WERI-Rb-1 (cell line): Measurements from ENCODE around the gene TMEM89.

Experiments used
- DNase-seq: peaks from one replicate; pipeline ENCODE4 v3.0.0-alpha.2; 2020
- H3K27ac ChIP-seq: fragments of 250-450 bp; sonication (Bioruptor Pico); 2 replicates; pipeline ENCODE4 v1.5.1; 2020; ENCODE audit warnings: mild to moderate bottlenecking, moderate library complexity
- H3K27me3 ChIP-seq: fragments of 250-450 bp; sonication (Bioruptor Pico); 2 replicates; pipeline ENCODE4 v1.5.1; 2021; ENCODE audit warnings: mild to moderate bottlenecking, low read depth, moderate library complexity; ENCODE audit not compliant: insufficient read depth, severe bottlenecking
- H3K36me3 ChIP-seq: fragments of 250-450 bp; sonication (Bioruptor Pico); 2 replicates; pipeline ENCODE4 v1.5.1; 2020; ENCODE audit warnings: mild to moderate bottlenecking, moderate library complexity
- H3K4me3 ChIP-seq: 2 replicates; pipeline ENCODE4 v1.5.1; 2011; ENCODE audit warnings: low read depth, mild to moderate bottlenecking, control low read depth, low read length
- H3K9me3 ChIP-seq: fragments of 250-450 bp; sonication (Bioruptor Pico); 2 replicates; pipeline ENCODE4 v1.5.1; 2021; ENCODE audit warnings: mild to moderate bottlenecking, moderate library complexity; ENCODE audit not compliant: severe bottlenecking
- TF ChIP-seq, protein P1 (sequence below): IDR thresholded peaks from 2 replicates; pipeline ENCODE4 v1.5.1; 2011; ENCODE audit warnings: low read depth, mild to moderate bottlenecking, control low read depth, inconsistent platforms, low read length

Gene TMEM89

DNA sequence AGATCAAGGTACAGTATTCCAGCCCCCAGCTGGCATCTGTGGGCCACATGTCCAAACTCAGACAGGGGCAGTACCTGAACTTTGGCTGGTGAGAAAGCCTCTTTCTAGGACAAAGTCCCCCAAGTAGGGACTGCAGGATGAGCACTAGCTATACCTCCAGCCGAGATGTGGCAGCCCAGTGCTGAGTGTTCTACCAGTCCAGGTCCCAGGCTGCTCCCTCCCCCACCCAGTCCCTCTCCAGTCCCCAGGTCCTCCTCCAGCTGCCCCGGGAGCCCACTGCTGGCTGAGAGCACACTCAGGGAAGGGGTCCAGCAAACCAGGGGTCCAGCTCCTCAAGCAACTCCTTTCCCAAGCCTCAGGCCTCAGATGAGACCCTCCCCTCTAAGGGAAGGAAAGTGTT is 12.2 kb upstream of the TMEM89 start:
- no peak overlapping the region for H3K27ac ChIP-seq
- H3K36me3 ChIP-seq, result peaks cover 43% of the 10 kb centered on the region
- TF ChIP-seq, protein P1, sequence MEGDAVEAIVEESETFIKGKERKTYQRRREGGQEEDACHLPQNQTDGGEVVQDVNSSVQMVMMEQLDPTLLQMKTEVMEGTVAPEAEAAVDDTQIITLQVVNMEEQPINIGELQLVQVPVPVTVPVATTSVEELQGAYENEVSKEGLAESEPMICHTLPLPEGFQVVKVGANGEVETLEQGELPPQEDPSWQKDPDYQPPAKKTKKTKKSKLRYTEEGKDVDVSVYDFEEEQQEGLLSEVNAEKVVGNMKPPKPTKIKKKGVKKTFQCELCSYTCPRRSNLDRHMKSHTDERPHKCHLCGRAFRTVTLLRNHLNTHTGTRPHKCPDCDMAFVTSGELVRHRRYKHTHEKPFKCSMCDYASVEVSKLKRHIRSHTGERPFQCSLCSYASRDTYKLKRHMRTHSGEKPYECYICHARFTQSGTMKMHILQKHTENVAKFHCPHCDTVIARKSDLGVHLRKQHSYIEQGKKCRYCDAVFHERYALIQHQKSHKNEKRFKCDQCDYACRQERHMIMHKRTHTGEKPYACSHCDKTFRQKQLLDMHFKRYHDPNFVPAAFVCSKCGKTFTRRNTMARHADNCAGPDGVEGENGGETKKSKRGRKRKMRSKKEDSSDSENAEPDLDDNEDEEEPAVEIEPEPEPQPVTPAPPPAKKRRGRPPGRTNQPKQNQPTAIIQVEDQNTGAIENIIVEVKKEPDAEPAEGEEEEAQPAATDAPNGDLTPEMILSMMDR, result no peak
- H3K27me3 ChIP-seq, result no peaks in the 10 kb centered on the region
- no peak for DNase-seq
- no peaks in the 10 kb centered on the region for H3K9me3 ChIP-seq
- no peak overlapping the region for H3K4me3 ChIP-seq

DNA sequence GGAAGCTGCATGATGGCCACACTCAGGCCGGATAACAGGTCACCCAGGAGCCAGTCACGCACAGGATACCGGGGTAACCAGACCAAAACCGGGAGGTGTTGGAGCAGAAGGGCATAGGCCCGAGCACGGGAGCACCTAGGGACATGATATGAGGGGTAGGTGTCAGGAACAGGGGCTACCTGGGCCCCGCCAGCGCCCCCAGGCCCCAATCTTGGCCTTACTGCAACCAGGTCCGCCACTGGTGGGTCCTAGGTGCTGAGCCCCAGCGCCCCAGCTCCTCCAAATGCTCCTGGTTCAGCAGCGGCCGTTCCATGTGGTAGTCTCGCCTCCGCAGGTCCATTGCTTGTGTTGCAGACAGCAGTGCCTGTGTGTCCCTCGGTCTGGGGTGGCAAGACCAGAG is 11.7 kb upstream of the TMEM89 start:
- DNase-seq, result no peak
- TF ChIP-seq, protein P1, result no peak
- H3K27me3 ChIP-seq, result no peaks in the 10 kb centered on the region
- H3K4me3 ChIP-seq, result no peak overlapping the region
- H3K27ac ChIP-seq, result no peak overlapping the region
- H3K9me3 ChIP-seq, result no peaks in the 10 kb centered on the region
- H3K36me3 ChIP-seq, result peaks cover 43% of the 10 kb centered on the region

DNA sequence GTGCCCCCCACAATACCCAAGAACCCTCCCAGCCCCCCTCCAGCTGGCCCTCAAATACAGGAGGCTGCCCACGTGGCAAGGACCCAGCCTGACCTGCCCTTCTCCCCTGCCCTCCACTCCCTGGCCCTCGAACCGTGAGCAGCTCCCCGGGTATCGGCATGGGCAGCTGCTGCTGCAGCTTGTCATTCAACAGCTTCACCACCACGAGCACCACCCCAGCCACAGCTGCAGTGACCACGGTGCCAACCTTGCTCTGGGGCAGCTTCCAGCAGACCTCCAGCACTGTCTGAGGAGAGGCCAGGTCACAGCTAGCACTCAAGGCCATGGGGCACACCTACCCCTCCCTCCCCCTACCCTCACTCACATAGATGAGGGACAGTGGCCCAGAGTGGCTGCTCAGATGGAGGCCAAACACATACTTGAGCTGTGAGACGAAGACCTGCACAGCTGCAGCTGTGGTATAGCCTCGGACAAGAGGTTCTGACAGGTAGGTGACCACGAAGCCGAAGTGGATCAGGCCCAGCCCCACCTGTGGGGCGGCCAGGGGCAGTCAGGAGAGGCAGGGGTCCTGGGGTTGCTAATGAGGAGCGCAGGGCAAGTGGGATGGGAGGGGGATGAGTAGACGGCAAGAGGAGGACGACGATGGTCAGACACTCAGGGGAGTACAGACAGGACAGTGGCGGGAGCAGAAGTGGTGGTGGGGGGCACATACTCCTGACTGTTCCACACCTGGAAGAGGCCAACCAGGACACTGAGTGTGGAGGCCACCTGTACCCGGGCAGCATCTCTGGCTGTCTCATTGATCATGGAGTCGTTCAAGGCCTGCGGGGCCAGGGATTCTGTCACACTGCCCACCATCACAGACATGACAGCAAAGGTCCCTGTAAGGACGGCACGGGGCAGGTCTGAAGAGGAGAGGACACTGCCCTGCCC is 10.2 kb upstream of the TMEM89 start:
- H3K27me3 ChIP-seq, result no peaks in the 10 kb centered on the region
- peaks cover 37% of the 10 kb centered on the region for H3K36me3 ChIP-seq
- no peak overlapping the region for H3K27ac ChIP-seq
- no peaks in the 10 kb centered on the region for H3K9me3 ChIP-seq
- H3K4me3 ChIP-seq, result no peak overlapping the region
- DNase-seq, result no peak
- TF ChIP-seq, protein P1, result no peak

DNA sequence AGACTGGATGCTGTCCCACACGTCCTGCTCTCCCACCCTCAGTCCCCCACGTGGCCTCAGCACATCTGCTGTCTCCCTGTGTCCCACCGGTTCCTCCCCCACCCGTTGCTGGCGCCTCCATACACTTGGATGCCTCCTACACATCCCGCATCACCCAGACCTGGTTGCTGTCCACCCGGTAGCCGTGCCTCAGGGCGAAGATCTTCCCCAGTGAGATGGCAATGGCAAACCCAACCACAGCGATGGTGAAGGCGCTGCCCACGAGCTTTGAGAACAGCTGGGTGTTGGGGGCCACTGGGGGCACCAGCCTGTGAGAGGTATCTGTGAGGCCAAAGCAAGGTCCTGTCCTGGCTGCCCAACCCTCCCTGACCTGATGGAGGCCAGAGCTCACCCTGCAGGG is 9.3 kb upstream of the TMEM89 start:
- Histone ChIP-seq H3K27ac (no peak overlapping the region), H3K36me3 (peaks cover 30% of the 10 kb centered on the region), H3K27me3 (no peaks in the 10 kb centered on the region), H3K9me3 (no peaks in the 10 kb centered on the region), H3K4me3 (no peak overlapping the region)
- DNase-seq, result no peak
- TF ChIP-seq, protein P1, result no peak

DNA sequence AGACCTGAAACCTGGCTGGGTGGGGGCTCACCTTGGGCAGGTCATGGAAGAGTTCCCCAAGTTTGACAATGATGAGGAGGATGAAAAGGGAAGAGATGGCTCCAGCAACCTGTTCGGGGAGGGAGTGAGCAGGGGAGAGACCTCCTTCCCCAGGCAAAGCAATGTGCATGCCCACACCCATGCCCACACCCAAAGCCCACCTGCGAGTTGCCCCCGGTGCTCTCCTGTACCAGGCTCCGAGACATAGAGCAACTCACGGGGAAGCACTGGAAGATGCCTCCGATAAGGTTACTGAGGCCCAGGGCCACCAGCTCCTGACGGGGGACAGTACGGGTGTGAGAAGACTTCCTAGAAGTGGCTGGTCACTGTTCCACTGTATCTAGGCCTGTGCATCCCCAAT is 8.8 kb upstream of the TMEM89 start:
- Histone ChIP-seq H3K27ac (no peak overlapping the region), H3K4me3 (no peak overlapping the region), H3K36me3 (peaks cover 30% of the 10 kb centered on the region), H3K27me3 (no peaks in the 10 kb centered on the region), H3K9me3 (no peaks in the 10 kb centered on the region)
- no peak for DNase-seq
- TF ChIP-seq, protein P1, result no peak
